ENCODE measurements around the gene MN1. TPM values are rescaled to one million over a fixed set of nuclear protein-coding genes. Genes with fewer than 3 reads are reported as not detected.

The MN1 gene
- total RNA-seq, 1 donor from 2014 or later, result 6.1 TPM

DNA sequence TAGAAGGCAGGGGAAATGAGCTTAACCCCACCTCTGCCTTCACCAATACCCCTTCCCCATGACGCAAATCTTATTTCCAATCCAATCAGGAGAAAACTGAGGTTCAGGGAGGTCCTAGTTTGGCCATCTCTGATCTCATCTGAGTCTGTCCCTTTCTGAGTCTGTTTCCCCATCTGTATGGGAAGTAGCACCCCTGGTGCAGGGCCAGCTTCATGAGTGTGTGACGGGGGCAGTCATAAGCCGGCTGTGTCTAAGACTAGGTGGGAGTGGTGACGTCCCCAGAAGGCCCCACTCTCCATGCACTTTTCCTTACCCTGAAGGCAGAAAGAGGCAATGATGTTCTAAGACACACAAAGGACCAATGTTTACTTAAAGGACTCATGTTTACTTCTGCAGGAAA, 72.3 kb downstream of the MN1 start:
- no peak for DNase-seq (ENCODE audit: extremely low spot score in 2 of 2)
- Histone ChIP-seq H3K4me1 (peaks cover 30% of the 10 kb centered on the region), H3K4me3 (no peak overlapping the region), H3K27ac (no peak overlapping the region), H3K27me3 (no peaks in the 10 kb centered on the region), H3K9me3 (no peaks in the 10 kb centered on the region), H3K36me3 (no peaks in the 10 kb centered on the region)
- intact Hi-C loops (cut with DNase I), result no loop called here
- TF ChIP-seq POLR2AphosphoS5 (IDR thresholded peaks at IDR 0.05; ENCODE audit: insufficient read depth in 1 of 2, low read depth in 1 of 2) (no peak), POLR2A (IDR thresholded peaks at IDR 0.05) (no peak)
- TF ChIP-seq, protein P1, sequence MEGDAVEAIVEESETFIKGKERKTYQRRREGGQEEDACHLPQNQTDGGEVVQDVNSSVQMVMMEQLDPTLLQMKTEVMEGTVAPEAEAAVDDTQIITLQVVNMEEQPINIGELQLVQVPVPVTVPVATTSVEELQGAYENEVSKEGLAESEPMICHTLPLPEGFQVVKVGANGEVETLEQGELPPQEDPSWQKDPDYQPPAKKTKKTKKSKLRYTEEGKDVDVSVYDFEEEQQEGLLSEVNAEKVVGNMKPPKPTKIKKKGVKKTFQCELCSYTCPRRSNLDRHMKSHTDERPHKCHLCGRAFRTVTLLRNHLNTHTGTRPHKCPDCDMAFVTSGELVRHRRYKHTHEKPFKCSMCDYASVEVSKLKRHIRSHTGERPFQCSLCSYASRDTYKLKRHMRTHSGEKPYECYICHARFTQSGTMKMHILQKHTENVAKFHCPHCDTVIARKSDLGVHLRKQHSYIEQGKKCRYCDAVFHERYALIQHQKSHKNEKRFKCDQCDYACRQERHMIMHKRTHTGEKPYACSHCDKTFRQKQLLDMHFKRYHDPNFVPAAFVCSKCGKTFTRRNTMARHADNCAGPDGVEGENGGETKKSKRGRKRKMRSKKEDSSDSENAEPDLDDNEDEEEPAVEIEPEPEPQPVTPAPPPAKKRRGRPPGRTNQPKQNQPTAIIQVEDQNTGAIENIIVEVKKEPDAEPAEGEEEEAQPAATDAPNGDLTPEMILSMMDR (IDR thresholded peaks at IDR 0.05), result no peak

DNA sequence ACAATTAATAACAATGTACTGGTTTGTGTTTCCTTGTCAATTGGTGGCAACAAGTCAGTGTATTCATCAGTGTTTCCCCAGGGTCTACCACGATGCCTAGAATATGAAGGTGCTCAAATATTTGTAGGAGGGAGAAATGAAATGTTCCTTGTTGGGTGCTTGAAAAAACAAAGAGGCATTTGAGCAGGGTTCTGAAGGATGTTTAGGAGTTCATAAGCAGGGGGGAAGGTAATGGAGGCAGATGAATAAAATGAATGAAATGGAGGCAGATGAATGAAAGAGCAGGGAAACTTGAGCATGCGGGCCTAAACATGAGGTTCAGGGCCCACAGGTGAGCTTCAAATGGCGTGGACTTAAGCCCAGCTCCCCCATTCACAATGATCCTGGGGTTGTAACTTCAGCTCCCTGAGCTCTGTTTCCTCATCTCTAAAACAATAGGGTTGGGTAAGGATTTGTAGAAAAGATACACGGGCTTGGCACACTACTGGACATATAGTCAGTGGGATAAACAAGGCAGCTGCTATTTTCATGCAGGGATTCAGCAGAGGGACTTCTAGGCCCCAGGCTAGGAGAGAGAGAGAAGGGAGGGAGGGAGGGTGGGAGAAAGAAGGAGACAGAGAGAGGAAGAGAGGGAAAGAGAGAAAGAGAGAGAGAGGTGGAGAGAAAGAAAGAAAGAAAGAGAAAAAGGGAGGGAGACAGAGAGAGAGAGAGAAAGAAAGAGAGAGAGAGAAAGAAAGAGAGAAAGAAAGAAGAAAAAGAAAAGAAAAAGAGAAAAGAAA, 73.7 kb downstream of the MN1 start:
- H3K27ac ChIP-seq, result peak overlapping the region; percentile 53
- TF ChIP-seq, protein P1 (IDR thresholded peaks at IDR 0.05), result no peak
- no peak for TF ChIP-seq POLR2A (IDR thresholded peaks at IDR 0.05)
- TF ChIP-seq POLR2AphosphoS5 (IDR thresholded peaks at IDR 0.05; ENCODE audit: insufficient read depth in 1 of 2, low read depth in 1 of 2), result no peak
- H3K27me3 ChIP-seq, result no peaks in the 10 kb centered on the region
- no peaks in the 10 kb centered on the region for H3K36me3 ChIP-seq
- peaks cover 30% of the 10 kb centered on the region for H3K4me1 ChIP-seq
- H3K4me3 ChIP-seq, result no peak overlapping the region
- intact Hi-C loops (cut with DNase I), result no loop called here
- no peak for DNase-seq (ENCODE audit: extremely low spot score in 2 of 2)
- no peaks in the 10 kb centered on the region for H3K9me3 ChIP-seq

DNA sequence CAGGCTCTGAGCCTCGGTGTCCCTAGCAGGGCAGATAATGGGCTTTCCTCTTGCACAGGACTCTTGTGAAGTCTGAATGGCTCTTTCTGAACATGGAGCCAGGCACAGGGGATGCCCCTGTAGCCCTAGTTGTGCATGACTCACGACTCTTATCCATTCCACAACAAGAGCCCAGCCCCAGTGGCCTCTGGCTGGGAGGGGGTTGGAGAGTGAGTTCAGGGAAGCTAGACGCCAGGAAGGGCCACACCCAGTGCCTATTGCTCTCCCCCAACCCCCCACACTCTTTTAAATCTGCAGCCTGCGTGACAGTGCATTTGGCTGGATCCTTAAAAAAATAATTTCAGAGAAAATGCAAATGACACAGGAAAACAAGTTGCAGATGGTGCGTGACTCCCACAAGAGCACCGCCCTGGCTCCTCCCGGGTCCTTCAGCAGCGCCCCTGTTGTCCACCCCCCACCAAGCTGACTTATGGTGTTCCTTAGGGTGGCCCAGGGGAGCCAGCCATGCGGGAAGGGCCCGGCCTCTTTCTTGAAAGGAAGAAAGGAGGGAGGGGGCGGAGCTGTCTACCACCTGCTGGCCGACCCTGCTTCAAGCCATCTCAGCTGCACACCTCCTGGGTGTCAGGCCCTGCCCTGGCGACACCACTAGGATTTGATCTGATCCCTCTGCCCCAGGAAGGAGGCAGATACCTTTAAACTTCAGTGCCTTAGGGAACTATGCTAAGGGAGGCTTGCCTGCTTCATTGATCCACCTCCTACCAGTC, 74.7 kb downstream of the MN1 start:
- intact Hi-C loops (cut with DNase I), result no loop called here
- Histone ChIP-seq H3K9me3 (no peaks in the 10 kb centered on the region), H3K4me1 (peaks cover 30% of the 10 kb centered on the region), H3K27ac (peak overlapping the region; percentile 53), H3K36me3 (no peaks in the 10 kb centered on the region), H3K4me3 (no peak overlapping the region), H3K27me3 (no peaks in the 10 kb centered on the region)
- TF ChIP-seq POLR2A (IDR thresholded peaks at IDR 0.05), result no peak
- peak in 1 of 2 donors; percentile 44 for TF ChIP-seq POLR2AphosphoS5 (IDR thresholded peaks at IDR 0.05; ENCODE audit: insufficient read depth in 1 of 2, low read depth in 1 of 2)
- DNase-seq (ENCODE audit: extremely low spot score in 2 of 2), result no peak

DNA sequence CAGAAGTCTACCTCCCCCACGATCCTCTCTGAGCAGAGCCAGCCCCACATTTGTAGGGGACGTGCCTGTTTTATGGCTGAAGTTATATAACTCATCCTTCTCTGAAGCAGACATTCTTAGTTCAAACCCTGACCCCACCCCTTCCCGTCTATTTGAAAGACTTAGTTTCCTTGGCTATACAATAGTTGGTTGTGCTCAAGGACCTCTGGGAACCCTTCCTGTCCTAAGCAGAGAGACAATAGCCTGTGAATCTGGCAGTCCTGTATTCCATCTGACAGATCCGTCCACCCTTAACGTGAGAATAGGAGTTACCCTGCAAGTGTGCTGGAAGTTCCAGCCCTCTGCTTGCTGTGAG, 75.2 kb downstream of the MN1 start:
- Histone ChIP-seq H3K4me1 (peaks cover 30% of the 10 kb centered on the region), H3K9me3 (no peaks in the 10 kb centered on the region), H3K27ac (peak overlapping the region; percentile 53), H3K36me3 (no peaks in the 10 kb centered on the region), H3K27me3 (no peaks in the 10 kb centered on the region), H3K4me3 (no peak overlapping the region)
- intact Hi-C loops (cut with DNase I), result no loop called here
- TF ChIP-seq POLR2AphosphoS5 (IDR thresholded peaks at IDR 0.05; ENCODE audit: insufficient read depth in 1 of 2, low read depth in 1 of 2) (no peak), POLR2A (IDR thresholded peaks at IDR 0.05) (no peak)
- TF ChIP-seq, protein P1 (IDR thresholded peaks at IDR 0.05), result no peak
- no peak for DNase-seq (ENCODE audit: extremely low spot score in 2 of 2)

DNA sequence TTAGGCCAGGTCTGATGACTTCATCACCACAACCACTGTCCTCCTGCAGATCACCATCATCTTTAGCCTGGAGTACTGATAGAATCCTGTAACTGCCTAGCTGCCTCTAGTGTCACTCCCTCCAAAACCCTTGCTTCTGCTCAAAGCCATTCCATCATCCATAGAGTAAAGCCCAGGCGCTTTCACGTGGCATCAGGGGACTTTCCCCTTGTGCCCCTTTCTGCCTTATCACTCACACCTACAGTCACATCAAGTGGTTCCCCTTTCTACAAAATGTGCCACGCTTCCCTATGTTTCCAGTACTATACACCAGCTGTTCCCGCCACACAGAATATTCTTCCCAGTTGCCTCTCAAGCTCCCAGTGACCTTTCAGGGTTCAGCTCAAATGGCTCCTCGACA, 75.9 kb downstream of the MN1 start:
- intact Hi-C loops (cut with DNase I), result no loop called here
- Histone ChIP-seq H3K36me3 (no peaks in the 10 kb centered on the region), H3K27me3 (no peaks in the 10 kb centered on the region), H3K27ac (peak overlapping the region; percentile 53), H3K9me3 (no peaks in the 10 kb centered on the region), H3K4me1 (peaks cover 32% of the 10 kb centered on the region), H3K4me3 (no peak overlapping the region)
- no peak for DNase-seq (ENCODE audit: extremely low spot score in 2 of 2)
- TF ChIP-seq POLR2AphosphoS5 (IDR thresholded peaks at IDR 0.05; ENCODE audit: insufficient read depth in 1 of 2, low read depth in 1 of 2) (no peak), POLR2A (IDR thresholded peaks at IDR 0.05) (no peak)
- TF ChIP-seq, protein P1 (IDR thresholded peaks at IDR 0.05), result no peak

All from vagina (tissue), 2 donors.